GM23338 (cell line): ENCODE measurements around the gene EXOC3L4. TPM values are rescaled to one million over a fixed set of nuclear protein-coding genes. Genes with fewer than 3 reads are reported as not detected.

Source experiments
- ATAC-seq: fragments of 200-7000 bp; cut with Tn5 transposase; 3 replicates; pipeline ENCODE4 v1.9.1; 2020
- DNase-seq: peaks from one replicate; pipeline ENCODE4 v3.0.0-alpha.2; 2015; ENCODE audit warnings: low spot score
- H2AFZ ChIP-seq: fragments of 200-600 bp; sonication (generic); 2 replicates; pipeline ENCODE4 v1.8.0; 2016; ENCODE audit warnings: antibody characterized with exemption, mild to moderate bottlenecking, moderate library complexity
- H3F3A ChIP-seq: fragments of 200-600 bp; sonication (generic); replicated peaks from 2 replicates; pipeline ENCODE4 v1.8.0; 2017; ENCODE audit warnings: antibody characterized with exemption, mixed run types, low read depth
- H3K27ac ChIP-seq: fragments of 200-600 bp; sonication (generic); 2 replicates; pipeline ENCODE4 v1.6.1; 2016; ENCODE audit warnings: low read depth
- H3K27me3 ChIP-seq: fragments of 200-600 bp; sonication (generic); 2 replicates; pipeline ENCODE4 v1.8.0; 2016; ENCODE audit warnings: mild to moderate bottlenecking, mixed run types, moderate library complexity; ENCODE audit not compliant: insufficient read depth
- H3K36me3 ChIP-seq: fragments of 200-600 bp; sonication (generic); 2 replicates; pipeline ENCODE4 v1.8.0; 2016; ENCODE audit warnings: mild to moderate bottlenecking; ENCODE audit not compliant: insufficient read depth
- H3K4me1 ChIP-seq: fragments of 200-600 bp; sonication (generic); 2 replicates; pipeline ENCODE4 v1.8.0; 2016; ENCODE audit warnings: mild to moderate bottlenecking, moderate library complexity; ENCODE audit not compliant: insufficient read depth
- H3K4me2 ChIP-seq: fragments of 200-600 bp; sonication (generic); 2 replicates; pipeline ENCODE4 v1.7.1; 2017; ENCODE audit warnings: mixed run types
- H3K4me3 ChIP-seq: fragments of 200-600 bp; sonication (generic); 2 replicates; pipeline ENCODE4 v1.6.1; 2016; ENCODE audit warnings: mixed run types
- H3K79me2 ChIP-seq: fragments of 200-600 bp; sonication (generic); replicated peaks from 2 replicates; pipeline ENCODE4 v1.8.0; 2017; ENCODE audit warnings: mild to moderate bottlenecking; ENCODE audit not compliant: insufficient read depth
- H3K9me2 ChIP-seq: fragments of 200-600 bp; sonication (generic); 2 replicates; pipeline ENCODE4 v1.8.0; 2017; ENCODE audit not compliant: insufficient read depth
- H4K20me1 ChIP-seq: fragments of 200-600 bp; sonication (generic); replicated peaks from 2 replicates; pipeline ENCODE4 v1.8.0; 2017; ENCODE audit warnings: mild to moderate bottlenecking; ENCODE audit not compliant: insufficient read depth
- H3K27ac Mint-ChIP-seq: 2 replicates; pipeline ENCODE4 v1.8.0; 2020; ENCODE audit warnings: inconsistent platforms, mild to moderate bottlenecking, moderate library complexity, mixed read lengths
- H3K27me3 Mint-ChIP-seq: 3 replicates; pipeline ENCODE4 v1.8.0; 2022; ENCODE audit warnings: low read depth, mild to moderate bottlenecking, moderate library complexity, mixed read lengths, inconsistent platforms; ENCODE audit not compliant: insufficient read depth, poor library complexity
- H3K36me3 Mint-ChIP-seq: 3 replicates; pipeline ENCODE4 v1.8.0; 2021; ENCODE audit warnings: low read depth, mild to moderate bottlenecking, inconsistent platforms, moderate library complexity, mixed read lengths
- H3K4me1 Mint-ChIP-seq: 3 replicates; pipeline ENCODE4 v1.8.0; 2020; ENCODE audit warnings: mild to moderate bottlenecking, inconsistent platforms, mixed read lengths
- H3K4me3 Mint-ChIP-seq: 3 replicates; pipeline ENCODE4 v1.8.0; 2021; ENCODE audit warnings: moderate library complexity, mild to moderate bottlenecking, inconsistent platforms, mixed read lengths
- H3K9me3 Mint-ChIP-seq: 3 replicates; pipeline ENCODE4 v1.8.0; 2020; ENCODE audit warnings: moderate library complexity, mild to moderate bottlenecking, inconsistent platforms, mixed read lengths
- CREB1 ChIP-seq: fragments of 250-450 bp; sonication (Bioruptor Pico); IDR thresholded peaks from 2 replicates; pipeline ENCODE4 v1.5.0; 2020; ENCODE audit warnings: low read depth, mild to moderate bottlenecking, moderate library complexity
- ETS1 ChIP-seq: IDR thresholded peaks from 2 replicates; pipeline ENCODE4 v1.6.1; 2016; ENCODE audit warnings: antibody characterized with exemption
- NANOG ChIP-seq: IDR thresholded peaks from 2 replicates; pipeline ENCODE4 v1.6.1; 2016; ENCODE audit warnings: antibody characterized with exemption, borderline replicate concordance
- REST ChIP-seq: IDR thresholded peaks from one replicate; pipeline ENCODE4 v1.6.1; 2018; ENCODE audit warnings: antibody characterized with exemption; ENCODE audit not compliant: unreplicated experiment
- STAT1 ChIP-seq: IDR thresholded peaks from one replicate; pipeline ENCODE4 v1.6.1; 2016; ENCODE audit warnings: antibody characterized with exemption; ENCODE audit not compliant: unreplicated experiment
- ZNF331 ChIP-seq: fragments of 250-450 bp; sonication (Bioruptor Pico); IDR thresholded peaks from 2 replicates; pipeline ENCODE4 v1.5.0; 2020; ENCODE audit warnings: low read depth, mild to moderate bottlenecking, moderate library complexity
- ZNF462 ChIP-seq: fragments of 250-450 bp; sonication (Bioruptor Pico); IDR thresholded peaks from 2 replicates; pipeline ENCODE4 v1.5.0; 2020; ENCODE audit warnings: mild to moderate bottlenecking, moderate library complexity
- polyA plus RNA-seq: library from polyadenylated mRNA; unstranded; fragments of >200 nt; fragmentation: Nextera tagmentation; extraction: Ambion mirVana; gene quantifications from 2 replicates; pipeline ENCODE4 v1.2.1, GENCODE V29; 2016
- total RNA-seq: library from RNA; depleted of rRNA; stranded (reverse); fragments of >200 nt; shearing (Covaris generic); gene quantifications from 2 replicates; pipeline ENCODE4 v1.2.3, GENCODE V29; 2014

The EXOC3L4 gene
- total and polyA plus RNA-seq, 2 experiments from 2014 or later: not detected

GRCh38 chr14:103099081-103099732 is 4.7 kb downstream of the EXOC3L4 start (continued):
- TF ChIP-seq ETS1 (no peak), REST (no peak), ZNF331 (CRISPR knock-in tag) (no peak)

- no peak overlapping the region for H3K27ac ChIP-seq
- no peaks in the 10 kb centered on the region for H3K36me3 Mint-ChIP-seq
- no peak overlapping the region for H3K4me3 ChIP-seq
- peaks cover 40% of the 10 kb centered on the region for H3K27me3 ChIP-seq
- peaks cover 16% of the 10 kb centered on the region; the same call in 2 of the 3 replicates for H3K4me1 Mint-ChIP-seq
- no peaks in the 10 kb centered on the region for H3K9me3 Mint-ChIP-seq
- no peak overlapping the region for H3K4me2 ChIP-seq
- no peak overlapping the region for H3K4me3 Mint-ChIP-seq
- H2AFZ ChIP-seq: no peak overlapping the region
- ATAC-seq (no peak), DNase-seq (no peak)
- H3K9me2 ChIP-seq: no peaks in the 10 kb centered on the region
- 0 out of 2 replicates have a peak, but pooled peaks cover 3% of the 10 kb centered on the region for H4K20me1 ChIP-seq
- H3K27me3 Mint-ChIP-seq: peaks cover 48% of the 10 kb centered on the region
- H3K27ac Mint-ChIP-seq: no peak overlapping the region
- H3K36me3 ChIP-seq: no peaks in the 10 kb centered on the region
- no peaks in the 10 kb centered on the region for H3K79me2 ChIP-seq
- 0 out of 2 replicates have a peak, but pooled peaks cover 5% of the 10 kb centered on the region for H3F3A ChIP-seq
- H3K4me1 ChIP-seq: peaks cover 9% of the 10 kb centered on the region
- TF ChIP-seq REST (no peak), ETS1 (no peak), STAT1 (no peak), NANOG (no peak), ZNF462 (CRISPR knock-in tag) (no peak), CREB1 (CRISPR knock-in tag) (no peak)
These were observed 5.3 kb downstream of the EXOC3L4 start for GRCh38 chr14:103099733-103100280.
